ENCODE results near the gene SLC25A25.
"Not testable (repeated sequence)": the region's sequence is repeated elsewhere in the genome, so short reads cannot be mapped to it uniquely, and the experiment has no call there.

The SLC25A25 gene

DNA sequence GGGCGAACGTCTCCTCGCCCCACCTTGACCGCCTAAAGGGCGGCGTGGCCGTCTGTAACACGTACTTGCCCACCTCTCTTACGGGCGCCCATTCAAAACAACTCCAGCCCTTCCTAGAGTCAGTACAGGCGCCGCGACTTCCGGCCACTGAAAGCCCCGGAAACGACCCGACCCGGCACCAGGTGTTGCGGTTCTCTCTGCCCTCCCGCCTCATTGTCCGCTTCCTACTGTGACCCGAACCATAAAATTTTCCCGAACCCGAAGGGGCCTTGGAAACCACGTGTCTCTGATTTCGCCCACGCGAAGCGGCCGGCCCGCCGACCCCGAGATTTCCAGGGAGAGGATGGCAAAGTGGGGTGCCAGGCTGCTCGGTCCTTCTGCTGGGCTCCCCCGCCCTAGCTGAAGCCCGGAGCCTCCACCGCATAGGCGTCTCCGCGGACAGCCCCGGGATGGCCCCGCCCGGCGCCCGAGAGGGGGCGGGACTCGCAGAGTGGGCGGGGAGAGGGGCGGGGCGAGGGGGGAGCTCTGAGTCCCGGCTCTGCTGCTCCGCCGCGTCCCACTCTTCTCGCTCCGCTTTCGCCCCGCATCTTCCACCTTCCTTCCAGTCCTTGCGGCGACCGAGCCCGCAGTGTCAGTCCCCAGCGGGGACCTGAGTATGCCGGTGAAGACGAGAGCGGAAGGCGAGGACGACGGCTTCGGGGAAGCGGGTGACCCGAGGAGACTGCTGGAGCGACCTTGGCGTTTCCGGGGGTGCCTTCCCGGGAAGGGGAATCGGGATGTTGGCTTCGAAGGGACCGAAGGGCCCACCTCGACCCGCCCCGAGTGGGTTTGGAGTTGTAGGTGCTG, 60.2 kb downstream of the SLC25A25 start:
- peaks cover 12% of the 10 kb centered on the region for H3K27me3 Mint-ChIP-seq
- H3K4me1 Mint-ChIP-seq = peaks cover 47% of the 10 kb centered on the region
- peak overlapping the region; percentile 98 to 100 for H3K27ac Mint-ChIP-seq
- H3K4me3 Mint-ChIP-seq = peak overlapping the region; percentile 98 to 99
- peak; percentile 88 for ATAC-seq
- DNase-seq = peak; percentile 91
- H3K9me3 Mint-ChIP-seq = no peaks in the 10 kb centered on the region

DNA sequence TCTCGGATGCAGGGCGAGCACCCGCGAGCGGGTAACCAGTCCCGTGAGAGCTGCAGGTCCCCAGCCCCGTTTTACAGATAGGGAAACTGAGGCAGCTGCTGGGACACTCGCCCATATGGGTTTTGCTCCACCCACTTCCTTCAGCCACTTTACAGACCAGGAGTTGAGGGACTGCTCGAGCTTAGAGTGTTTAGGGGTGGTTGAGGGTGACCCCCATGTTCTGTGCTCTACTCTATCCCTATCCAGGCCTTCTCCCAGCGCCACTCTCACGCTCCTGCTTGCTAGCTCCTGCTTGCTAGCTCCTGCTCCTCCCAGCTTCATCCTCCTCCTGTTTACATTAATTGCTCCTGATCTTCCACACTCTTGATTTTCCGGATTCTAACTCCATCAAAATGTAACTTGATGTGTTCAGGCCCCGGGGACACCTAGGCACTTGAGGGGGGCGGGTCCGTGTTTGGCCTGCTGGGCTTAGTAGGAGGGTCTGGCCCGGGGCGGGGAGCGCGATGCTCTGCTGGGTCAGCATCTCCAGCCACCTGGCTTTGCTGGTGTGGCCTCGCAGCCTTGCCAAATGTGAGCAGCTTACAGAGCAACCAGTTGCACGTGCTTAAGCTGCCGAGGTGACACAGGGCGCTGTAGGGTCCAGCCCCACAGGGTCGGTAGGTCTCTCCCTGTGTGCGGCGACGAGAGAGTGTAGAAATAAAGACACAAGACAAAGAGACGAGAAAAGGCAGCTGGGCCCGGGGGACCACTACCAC, 61.0 kb downstream of the SLC25A25 start:
- Mint-ChIP-seq H3K9me3 (no peaks in the 10 kb centered on the region), H3K27ac (no peak overlapping the region), H3K4me3 (peak overlapping the region; percentile 98 to 99), H3K27me3 (peaks cover 20% of the 10 kb centered on the region), H3K4me1 (peaks cover 51% of the 10 kb centered on the region)
- ATAC-seq (no peak), DNase-seq (no peak)

DNA sequence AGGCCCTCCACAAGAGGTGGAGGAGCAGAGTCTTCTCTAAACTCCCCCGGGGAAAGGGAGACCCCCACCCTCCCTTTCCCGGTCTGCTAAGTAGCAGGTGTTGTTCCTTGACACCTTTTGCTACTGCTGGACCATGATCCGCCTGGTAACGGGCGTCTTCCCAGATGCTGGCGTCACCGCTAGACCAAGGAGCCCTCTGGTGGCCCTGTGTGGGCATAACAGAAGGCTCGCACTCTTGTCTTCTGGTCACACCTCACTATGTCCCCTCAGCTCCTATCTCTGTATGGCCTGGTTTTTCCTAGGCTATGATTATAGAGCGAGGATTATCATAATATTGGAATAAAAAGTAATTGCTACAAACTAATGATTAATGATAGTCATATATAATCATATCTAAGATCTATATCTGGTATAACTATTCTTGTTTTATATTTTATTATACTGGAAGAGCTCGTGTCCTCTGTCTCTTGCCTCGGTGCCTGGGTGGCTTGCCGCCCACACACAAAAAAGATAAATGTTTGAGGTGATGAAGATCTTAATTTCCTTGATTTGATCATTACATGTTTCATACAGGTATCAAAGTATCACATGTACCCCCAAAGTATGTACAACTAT, 62.1 kb downstream of the SLC25A25 start:
- H3K4me1 Mint-ChIP-seq = peaks cover 47% of the 10 kb centered on the region

DNA sequence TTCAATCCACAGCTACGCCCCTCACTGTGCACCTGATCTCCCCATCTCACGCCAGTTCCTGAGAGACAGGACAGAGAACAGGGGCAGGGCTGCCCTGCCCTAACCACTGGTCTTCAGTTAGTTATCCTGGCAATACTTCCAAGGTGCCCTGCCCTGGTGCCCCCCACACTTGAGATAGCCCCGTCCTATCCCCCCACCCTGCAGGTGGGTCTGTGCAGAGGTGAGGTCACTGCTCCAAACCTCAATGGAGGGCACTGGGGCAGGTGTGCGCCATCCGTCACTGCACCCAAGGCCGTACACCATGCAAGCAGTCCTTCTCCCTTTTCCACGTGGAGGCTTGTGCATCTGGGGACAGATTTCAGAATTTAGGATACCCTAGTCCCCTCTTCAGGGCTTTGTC, 62.6 kb downstream of the SLC25A25 start:
- not testable (repeated sequence) for DNase-seq, H3K9me3 Mint-ChIP-seq, ATAC-seq, H3K27ac Mint-ChIP-seq, H3K4me3 Mint-ChIP-seq
- peaks cover 30% of the 10 kb centered on the region for H3K27me3 Mint-ChIP-seq
- H3K4me1 Mint-ChIP-seq = peaks cover 45% of the 10 kb centered on the region

More for the DNA sequence above, 62.1 kb downstream of the SLC25A25 start:
- peaks cover 28% of the 10 kb centered on the region for H3K27me3 Mint-ChIP-seq
- not testable (repeated sequence) for ATAC-seq, H3K4me3 Mint-ChIP-seq, H3K27ac Mint-ChIP-seq, H3K9me3 Mint-ChIP-seq
- peak; percentile 41 to 62 for DNase-seq

DNA sequence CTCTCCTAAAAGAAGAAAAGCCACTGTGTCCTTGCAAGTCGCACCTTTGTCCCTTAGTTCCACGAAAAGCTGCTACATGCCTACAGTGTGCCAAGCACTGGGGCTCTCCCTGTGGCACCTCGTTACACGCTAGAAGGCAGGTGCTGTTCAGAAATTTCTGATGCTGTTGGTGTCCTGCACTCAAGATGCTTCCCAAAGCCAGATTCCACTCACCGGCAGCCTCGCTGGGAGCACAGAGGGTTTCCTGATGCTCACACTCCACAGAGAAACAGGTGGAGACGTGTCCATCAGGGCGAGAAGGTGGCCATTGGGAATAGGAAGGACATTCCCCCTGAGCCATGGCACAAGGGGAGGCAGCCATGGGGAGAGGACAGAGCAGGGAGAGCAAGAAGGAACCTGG, 63.3 kb downstream of the SLC25A25 start:
- H3K4me3 Mint-ChIP-seq, H3K27ac Mint-ChIP-seq, H3K9me3 Mint-ChIP-seq, ATAC-seq, DNase-seq: not testable (repeated sequence)
- H3K4me1 Mint-ChIP-seq = peaks cover 43% of the 10 kb centered on the region
- peaks cover 35% of the 10 kb centered on the region for H3K27me3 Mint-ChIP-seq

DNA sequence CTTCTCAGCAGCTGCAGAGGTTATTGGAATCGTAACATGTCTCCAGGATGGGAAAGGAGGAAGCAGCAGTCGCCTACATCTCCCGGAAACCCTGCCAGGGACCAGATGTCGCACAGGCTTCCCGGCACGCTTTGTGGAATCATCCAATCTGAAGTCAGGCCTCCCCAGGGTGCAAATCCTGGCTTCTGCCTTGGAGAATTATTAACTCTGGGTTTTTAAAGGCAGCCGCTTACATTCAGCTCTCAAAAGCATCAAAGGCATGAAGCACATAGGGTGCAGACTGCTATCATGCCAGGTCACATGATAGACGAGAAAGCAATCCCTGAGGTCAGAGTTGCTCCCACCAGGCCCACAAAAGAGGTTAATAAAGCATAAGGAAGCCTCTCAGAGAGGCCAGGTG, 64.1 kb downstream of the SLC25A25 start:
- ATAC-seq, H3K9me3 Mint-ChIP-seq, H3K4me3 Mint-ChIP-seq, H3K27ac Mint-ChIP-seq, DNase-seq: not testable (repeated sequence)
- peaks cover 35% of the 10 kb centered on the region for H3K27me3 Mint-ChIP-seq
- peaks cover 35% of the 10 kb centered on the region for H3K4me1 Mint-ChIP-seq

DNA sequence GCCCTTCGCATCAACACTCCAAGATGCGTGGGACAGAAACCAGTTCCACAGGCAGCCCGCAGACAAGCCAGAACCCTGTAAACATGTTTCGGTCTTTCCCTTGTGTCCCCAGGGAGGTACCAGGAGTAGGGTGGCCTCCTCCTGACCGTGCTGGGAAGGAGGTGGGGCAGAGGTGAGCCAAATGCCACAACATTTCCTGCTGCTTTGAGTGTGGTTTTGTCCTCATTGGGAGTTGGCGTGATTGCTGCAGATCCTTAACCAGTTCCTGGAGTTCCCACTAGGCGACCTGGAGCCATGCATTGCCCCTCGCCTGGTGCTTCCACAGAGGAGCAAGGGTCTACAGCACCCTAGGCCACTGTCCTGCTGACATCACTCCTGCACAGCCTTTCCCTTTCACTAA, 67.5 kb downstream of the SLC25A25 start:
- not testable (repeated sequence) for H3K4me3 Mint-ChIP-seq, H3K9me3 Mint-ChIP-seq, ATAC-seq, DNase-seq, H3K27ac Mint-ChIP-seq
- H3K27me3 Mint-ChIP-seq = peaks cover 35% of the 10 kb centered on the region
- peaks cover 16% of the 10 kb centered on the region for H3K4me1 Mint-ChIP-seq

DNA sequence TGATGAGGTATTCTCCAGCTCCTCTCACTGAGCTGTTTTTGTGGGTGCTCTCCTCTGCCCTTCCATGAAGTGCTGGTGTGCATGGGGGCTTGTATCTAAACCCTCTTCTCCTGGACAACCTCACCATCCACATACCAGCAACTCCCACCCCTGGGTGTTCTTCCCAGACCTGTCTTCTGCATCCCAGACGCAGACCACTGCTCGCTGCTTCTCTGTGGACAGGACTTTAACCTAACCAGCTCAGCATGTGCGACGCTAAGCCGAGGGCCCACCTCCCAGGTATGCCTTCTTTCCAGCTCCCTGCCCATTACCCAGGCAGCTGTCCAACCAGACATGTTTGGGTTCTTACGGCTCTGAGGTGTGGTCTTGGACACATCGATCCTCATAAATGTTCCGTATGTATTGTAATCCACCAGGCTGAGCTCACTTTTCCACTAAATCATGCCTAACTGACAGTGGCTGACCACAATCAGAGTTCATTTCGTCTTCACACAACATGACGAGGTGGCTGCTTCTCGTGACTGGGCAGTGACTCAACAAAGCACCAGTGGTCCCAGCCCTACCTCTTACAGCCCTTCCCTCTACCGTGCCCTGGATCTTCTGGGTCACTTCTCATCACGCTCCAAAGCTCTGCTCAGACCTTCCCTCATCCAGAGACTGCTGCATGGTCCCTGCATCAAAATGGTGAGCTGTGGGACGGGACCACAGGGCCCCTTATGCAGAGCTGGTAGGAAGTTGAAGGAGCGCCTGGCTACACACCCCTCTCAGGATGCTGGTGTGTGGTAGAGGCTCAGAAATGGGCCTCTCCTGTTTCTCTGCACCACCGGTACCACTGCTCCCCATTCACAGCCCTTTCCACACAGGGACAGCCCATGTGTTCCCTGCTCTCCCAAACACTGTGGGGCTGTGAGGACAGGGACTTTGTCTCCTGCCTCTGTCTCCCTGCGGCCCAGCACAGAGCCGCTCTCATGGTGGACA, 69.1 kb downstream of the SLC25A25 start:
- Mint-ChIP-seq H3K9me3 (no peaks in the 10 kb centered on the region), H3K27me3 (peaks cover 34% of the 10 kb centered on the region), H3K4me3 (no peak overlapping the region), H3K27ac (no peak overlapping the region), H3K4me1 (peaks cover 20% of the 10 kb centered on the region)
- ATAC-seq = no peak
- DNase-seq = no peak

DNA sequence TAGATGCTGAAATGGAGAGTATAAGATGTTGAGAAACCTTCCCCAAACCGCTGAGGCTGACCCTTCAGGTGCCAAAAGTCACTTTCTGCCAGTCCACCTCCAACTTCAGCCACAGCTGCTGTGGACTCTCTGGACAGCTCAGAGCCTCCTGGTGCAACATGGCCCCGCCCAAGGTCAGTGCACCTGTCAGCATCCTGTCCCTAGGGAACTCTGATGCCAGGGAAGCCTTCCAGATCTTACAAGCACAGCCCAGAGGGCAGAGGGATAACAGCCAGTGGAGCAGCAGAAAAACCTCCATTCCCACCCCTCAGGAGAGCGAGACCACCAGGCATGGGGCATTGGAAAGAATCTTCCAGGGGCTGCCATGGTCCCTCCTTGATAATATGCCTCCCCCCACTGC, 70.0 kb downstream of the SLC25A25 start:
- no peak overlapping the region for H3K4me3 Mint-ChIP-seq
- H3K9me3 Mint-ChIP-seq = no peaks in the 10 kb centered on the region
- DNase-seq (no peak), ATAC-seq (no peak)
- no peak overlapping the region for H3K27ac Mint-ChIP-seq
- peaks cover 25% of the 10 kb centered on the region for H3K4me1 Mint-ChIP-seq
- peaks cover 25% of the 10 kb centered on the region for H3K27me3 Mint-ChIP-seq

DNA sequence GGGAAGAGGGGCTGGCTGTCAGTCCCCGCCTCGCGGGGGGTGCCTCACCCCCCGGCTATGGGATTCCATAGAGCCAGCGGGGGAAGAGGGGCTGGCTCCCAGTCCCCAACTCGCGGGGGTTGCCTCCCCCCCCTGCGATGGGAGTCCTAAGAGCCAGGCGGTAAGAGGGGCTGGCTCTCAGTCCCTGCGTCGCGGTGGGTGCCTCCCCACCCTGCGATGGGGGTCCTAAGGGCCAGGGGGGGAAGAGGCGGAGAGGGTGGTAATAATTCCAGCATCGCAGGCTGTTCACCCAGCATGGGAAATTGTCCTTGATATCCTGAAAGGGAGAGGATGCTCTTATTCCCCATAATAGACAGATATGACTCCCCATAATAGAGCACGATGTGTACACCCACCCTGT, 71.6 kb downstream of the SLC25A25 start:
- peaks cover 19% of the 10 kb centered on the region for H3K4me1 Mint-ChIP-seq
- no peak for DNase-seq

DNA sequence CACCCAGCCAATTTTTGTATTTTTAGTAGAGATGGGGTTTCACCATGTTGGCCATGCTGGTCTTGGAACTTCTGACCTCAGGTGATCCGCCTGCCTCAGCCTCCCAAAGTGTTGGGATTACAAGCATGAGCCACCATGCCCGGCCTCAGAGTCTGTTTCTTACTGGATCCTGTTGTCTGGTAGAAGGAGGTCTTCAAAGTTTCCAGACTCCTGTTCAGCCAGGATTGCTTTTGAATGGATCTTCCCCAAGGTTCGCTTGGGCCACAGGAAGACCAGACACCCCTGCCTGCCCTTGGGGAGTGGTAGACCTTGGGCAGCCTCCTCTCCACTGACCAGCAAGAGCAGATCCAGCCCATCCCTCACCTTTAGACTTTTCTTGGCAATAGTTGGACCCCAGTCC, 73.6 kb downstream of the SLC25A25 start:
- Mint-ChIP-seq H3K9me3 (no peaks in the 10 kb centered on the region), H3K27me3 (no peaks in the 10 kb centered on the region), H3K27ac (no peak overlapping the region), H3K4me1 (peaks cover 10% of the 10 kb centered on the region), H3K4me3 (no peak overlapping the region)
- ATAC-seq (no peak), DNase-seq (no peak)

More for the DNA sequence above, 71.6 kb downstream of the SLC25A25 start:
- H3K27ac Mint-ChIP-seq = no peak overlapping the region
- no peak for ATAC-seq
- no peak overlapping the region for H3K4me3 Mint-ChIP-seq
- no peaks in the 10 kb centered on the region for H3K9me3 Mint-ChIP-seq
- H3K27me3 Mint-ChIP-seq = peaks cover 10% of the 10 kb centered on the region

DNA sequence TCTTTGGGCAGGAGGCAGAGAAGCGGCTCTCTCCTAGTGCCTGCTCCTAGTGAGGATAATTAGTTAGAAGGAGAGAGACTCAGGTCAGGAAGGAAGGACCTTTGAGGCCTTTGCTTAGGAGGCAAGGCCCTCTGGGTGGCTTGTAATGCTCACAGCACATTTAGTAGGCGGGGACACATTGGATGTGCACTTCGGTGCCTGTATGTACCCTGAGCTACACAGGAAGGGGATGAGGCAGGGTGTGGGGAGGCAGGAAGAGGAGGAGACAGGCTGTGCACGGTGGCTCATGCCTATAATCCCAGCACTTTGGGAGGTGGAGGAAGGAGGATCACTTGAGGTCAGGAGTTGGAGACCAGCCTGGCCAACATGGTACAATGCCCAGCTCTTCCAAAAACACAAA, 74.0 kb downstream of the SLC25A25 start:
- ATAC-seq = no peak
- Mint-ChIP-seq H3K4me1 (peaks cover 10% of the 10 kb centered on the region), H3K9me3 (no peaks in the 10 kb centered on the region), H3K4me3 (no peak overlapping the region), H3K27me3 (no peaks in the 10 kb centered on the region), H3K27ac (peak overlapping the region in 1 of 2 donors; percentile 84)
- DNase-seq = no peak

DNA sequence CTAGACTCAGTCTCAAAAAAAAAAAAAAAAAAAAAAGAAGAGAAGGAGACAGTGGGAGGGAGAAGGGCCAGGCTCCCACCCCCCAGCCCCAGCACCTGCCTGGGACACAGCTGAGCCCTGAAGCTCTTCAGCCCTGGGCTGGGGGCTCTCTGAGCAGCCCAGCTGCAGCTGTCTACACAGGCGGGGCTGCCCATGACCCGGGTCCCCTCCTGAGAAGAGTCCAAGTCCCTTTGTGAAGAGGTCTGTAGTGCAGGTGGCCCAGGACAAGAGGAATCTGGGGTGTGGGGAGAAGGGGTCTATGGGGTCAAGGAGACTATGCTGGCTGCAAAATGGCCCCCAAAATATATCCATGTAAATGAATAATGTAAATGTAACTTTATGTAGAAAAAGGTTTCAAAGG, 74.6 kb downstream of the SLC25A25 start:
- Mint-ChIP-seq H3K4me3 (no peak overlapping the region), H3K27ac (no peak overlapping the region)
- ATAC-seq = no peak

DNA sequence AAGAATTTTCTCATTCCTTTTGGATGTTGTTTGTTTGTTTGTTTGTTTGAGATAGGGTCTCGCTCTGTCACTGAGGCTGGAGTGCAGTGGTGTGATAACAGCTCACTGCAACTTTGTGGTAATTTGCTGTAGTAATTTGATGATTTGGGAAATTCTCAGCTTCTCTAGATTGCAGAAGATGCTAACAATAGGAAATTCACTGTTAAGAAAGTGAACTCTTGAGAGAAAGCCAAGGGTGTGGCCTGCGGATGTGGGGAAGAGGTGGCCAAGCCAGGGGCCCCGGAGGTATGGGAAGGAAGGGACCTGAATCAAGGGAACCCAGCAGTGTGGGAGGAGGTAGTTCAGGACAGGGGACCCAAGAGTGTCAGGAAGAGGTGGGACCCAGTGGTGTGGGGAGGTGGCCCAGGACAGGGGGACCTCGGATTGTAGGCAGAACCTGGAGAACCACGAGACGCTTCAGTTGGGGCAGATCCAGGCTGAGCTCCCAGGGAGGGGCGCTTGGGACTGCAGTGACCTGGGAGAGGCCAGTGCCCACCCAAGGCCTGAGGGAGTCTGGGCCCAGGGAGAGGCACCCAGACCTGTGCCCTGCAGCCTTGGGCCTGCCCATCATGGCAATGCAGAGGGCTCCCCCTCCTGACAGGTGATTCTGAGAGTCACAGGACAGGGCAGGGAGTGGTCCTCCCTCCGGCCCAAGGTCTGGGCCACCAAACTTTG, 75.7 kb downstream of the SLC25A25 start:
- H3K4me3 Mint-ChIP-seq = no peak overlapping the region
- no peaks in the 10 kb centered on the region for H3K9me3 Mint-ChIP-seq
- no peak for ATAC-seq

More for the DNA sequence above, 74.6 kb downstream of the SLC25A25 start:
- peaks cover 10% of the 10 kb centered on the region for H3K4me1 Mint-ChIP-seq
- H3K9me3 Mint-ChIP-seq = no peaks in the 10 kb centered on the region
- H3K27me3 Mint-ChIP-seq = no peaks in the 10 kb centered on the region
- DNase-seq = no peak

More for the DNA sequence above, 75.7 kb downstream of the SLC25A25 start:
- Mint-ChIP-seq H3K4me1 (peaks cover 10% of the 10 kb centered on the region), H3K27ac (no peak overlapping the region), H3K27me3 (no peaks in the 10 kb centered on the region)
- no peak for DNase-seq

Data from stimulated activated naive CD8-positive, alpha-beta T cell treated with anti-CD3 and anti-CD28 coated beads, Interleukin-15, amount 100 ng/mL, for 72 hours (primary cell).